PFSK-1 (cell line): ENCODE data around the gene TM4SF20.

Source experiments
- POLR2AphosphoS5 ChIP-seq: IDR thresholded peaks from 2 replicates; pipeline ENCODE4 v1.6.1; 2012; ENCODE audit warnings: low read depth, mild to moderate bottlenecking, control low read depth, low read length, moderate library complexity
- TAF1 ChIP-seq: IDR thresholded peaks from 2 replicates; pipeline ENCODE4 v1.6.1; 2012; ENCODE audit warnings: low read length, control low read depth, borderline replicate concordance; ENCODE audit not compliant: insufficient read depth

GRCh38 chr2:227404585-227405271, 25.6 kb upstream of the TM4SF20 start:
- TF ChIP-seq TAF1 (no peak), POLR2AphosphoS5 (no peak)
